Measurements from ENCODE around the gene H1-8.

The H1-8 gene

GRCh38 chr3:129560269-129560787 lies 17.4 kb downstream of the H1-8 start:
- no peaks in the 10 kb centered on the region for H3K36me3 ChIP-seq
- H3K9me3 ChIP-seq: no peaks in the 10 kb centered on the region
- no peaks in the 10 kb centered on the region for H3K4me1 ChIP-seq (ENCODE audit: control insufficient read depth in 1 of 2, insufficient read depth in 1 of 2, low read depth in 1 of 2, low read length in 1 of 2)
- no peak overlapping the region for H3K4me3 ChIP-seq (ENCODE audit: low read depth in 1 of 2, low read length in 1 of 2)
- no peak for TF ChIP-seq CTCF (IDR thresholded peaks at IDR 0.05)
- H3K27ac ChIP-seq: no peak overlapping the region
- H3K27me3 ChIP-seq: no peaks in the 10 kb centered on the region

GRCh38 chr3:129560911-129561594 lies 18.1 kb downstream of the H1-8 start:
- H3K4me3 ChIP-seq (ENCODE audit: low read depth in 1 of 2, low read length in 1 of 2): no peak overlapping the region
- no peak for TF ChIP-seq CTCF (IDR thresholded peaks at IDR 0.05)
- H3K27ac ChIP-seq: no peak overlapping the region

GRCh38 chr3:129561619-129562248 lies 18.8 kb downstream of the H1-8 start:
- Histone ChIP-seq H3K9me3 (no peaks in the 10 kb centered on the region), H3K36me3 (no peaks in the 10 kb centered on the region), H3K4me1 (ENCODE audit: control insufficient read depth in 1 of 2, insufficient read depth in 1 of 2, low read depth in 1 of 2, low read length in 1 of 2) (no peaks in the 10 kb centered on the region), H3K27me3 (no peaks in the 10 kb centered on the region), H3K27ac (no peak overlapping the region), H3K4me3 (ENCODE audit: low read depth in 1 of 2, low read length in 1 of 2) (no peak overlapping the region)
- no peak for TF ChIP-seq CTCF (IDR thresholded peaks at IDR 0.05)

More at GRCh38 chr3:129560911-129561594, 18.1 kb downstream of the H1-8 start:
- Histone ChIP-seq H3K27me3 (no peaks in the 10 kb centered on the region), H3K36me3 (no peaks in the 10 kb centered on the region), H3K4me1 (ENCODE audit: control insufficient read depth in 1 of 2, insufficient read depth in 1 of 2, low read depth in 1 of 2, low read length in 1 of 2) (no peaks in the 10 kb centered on the region), H3K9me3 (no peaks in the 10 kb centered on the region)

- no peaks in the 10 kb centered on the region for H3K9me3 ChIP-seq
Measured at GRCh38 chr3:129562803-129563202, 19.8 kb downstream of the H1-8 start.

DNA sequence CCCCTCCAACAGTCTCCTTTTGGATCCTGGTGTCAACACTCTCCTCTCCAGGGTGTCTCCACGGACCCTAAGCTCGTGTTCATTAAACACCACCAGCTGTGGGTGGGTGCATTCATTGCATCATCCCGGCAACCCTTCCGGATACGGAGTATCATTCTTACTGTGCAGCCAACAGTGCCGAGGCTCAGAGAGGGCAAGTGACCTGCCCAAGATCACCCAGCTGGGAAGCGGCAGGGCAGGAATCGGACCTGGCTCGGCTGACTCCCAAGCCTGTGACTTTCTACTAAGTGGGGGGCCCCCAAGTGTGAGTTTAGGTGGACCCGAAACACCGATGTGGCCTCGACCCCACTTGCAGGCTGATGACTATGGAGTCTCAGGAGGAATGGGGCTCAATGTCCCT lies 20.4 kb downstream of the H1-8 start:
- Histone ChIP-seq H3K36me3 (no peaks in the 10 kb centered on the region), H3K4me3 (ENCODE audit: low read depth in 1 of 2, low read length in 1 of 2) (no peak overlapping the region), H3K27ac (no peak overlapping the region), H3K4me1 (ENCODE audit: control insufficient read depth in 1 of 2, insufficient read depth in 1 of 2, low read depth in 1 of 2, low read length in 1 of 2) (no peaks in the 10 kb centered on the region), H3K9me3 (no peaks in the 10 kb centered on the region), H3K27me3 (no peaks in the 10 kb centered on the region)
- no peak for TF ChIP-seq CTCF (IDR thresholded peaks at IDR 0.05)

More at GRCh38 chr3:129562803-129563202, 19.8 kb downstream of the H1-8 start:
- no peak for TF ChIP-seq CTCF (IDR thresholded peaks at IDR 0.05)
- no peak overlapping the region for H3K27ac ChIP-seq
- no peak overlapping the region for H3K4me3 ChIP-seq (ENCODE audit: low read depth in 1 of 2, low read length in 1 of 2)
- no peaks in the 10 kb centered on the region for H3K4me1 ChIP-seq (ENCODE audit: control insufficient read depth in 1 of 2, insufficient read depth in 1 of 2, low read depth in 1 of 2, low read length in 1 of 2)
- no peaks in the 10 kb centered on the region for H3K27me3 ChIP-seq
- no peaks in the 10 kb centered on the region for H3K36me3 ChIP-seq
